Testis (tissue), 2 donors: Measurements from ENCODE around the gene TTC21B.

Experiments used
- POLR2A ChIP-seq: fragments of 450-650 bp; IDR thresholded peaks from one replicate; pipeline ENCODE4 v1.6.1; 2017; ENCODE audit warnings: antibody characterized with exemption, mild to moderate bottlenecking, moderate library complexity
- TF ChIP-seq, protein P1 (sequence below), 3 experiments: fragments of 450-650 bp in 2 of 3; fragments of 200-600 bp in 1 of 3; sonication (generic) in 1 of 3; IDR thresholded peaks; one replicate each; pipeline ENCODE4 v1.5.1; 2016 to 2019; ENCODE audit warnings: antibody characterized with exemption in 3 of 3, mild to moderate bottlenecking in 2 of 3, moderate library complexity in 1 of 3

DNA sequence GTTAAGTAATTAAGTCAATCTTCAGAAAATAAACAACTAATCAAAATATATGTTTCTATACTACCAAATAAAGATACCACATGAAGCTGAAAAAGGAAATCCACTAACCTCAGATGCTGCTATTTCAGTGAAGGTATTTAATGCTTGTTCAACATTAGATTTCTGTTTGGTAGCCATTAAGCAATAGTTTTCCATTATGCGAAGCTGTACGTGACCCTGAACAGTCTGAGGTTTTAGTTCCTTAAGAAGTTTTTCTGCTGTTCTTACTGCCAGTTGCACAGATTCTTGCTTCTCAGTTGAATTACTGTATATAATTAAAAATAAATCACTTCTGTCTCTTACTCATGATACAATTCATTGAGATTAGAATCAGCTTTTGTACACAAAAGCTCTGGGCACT lies 65.4 kb downstream of the TTC21B start:
- TF ChIP-seq, protein P1, sequence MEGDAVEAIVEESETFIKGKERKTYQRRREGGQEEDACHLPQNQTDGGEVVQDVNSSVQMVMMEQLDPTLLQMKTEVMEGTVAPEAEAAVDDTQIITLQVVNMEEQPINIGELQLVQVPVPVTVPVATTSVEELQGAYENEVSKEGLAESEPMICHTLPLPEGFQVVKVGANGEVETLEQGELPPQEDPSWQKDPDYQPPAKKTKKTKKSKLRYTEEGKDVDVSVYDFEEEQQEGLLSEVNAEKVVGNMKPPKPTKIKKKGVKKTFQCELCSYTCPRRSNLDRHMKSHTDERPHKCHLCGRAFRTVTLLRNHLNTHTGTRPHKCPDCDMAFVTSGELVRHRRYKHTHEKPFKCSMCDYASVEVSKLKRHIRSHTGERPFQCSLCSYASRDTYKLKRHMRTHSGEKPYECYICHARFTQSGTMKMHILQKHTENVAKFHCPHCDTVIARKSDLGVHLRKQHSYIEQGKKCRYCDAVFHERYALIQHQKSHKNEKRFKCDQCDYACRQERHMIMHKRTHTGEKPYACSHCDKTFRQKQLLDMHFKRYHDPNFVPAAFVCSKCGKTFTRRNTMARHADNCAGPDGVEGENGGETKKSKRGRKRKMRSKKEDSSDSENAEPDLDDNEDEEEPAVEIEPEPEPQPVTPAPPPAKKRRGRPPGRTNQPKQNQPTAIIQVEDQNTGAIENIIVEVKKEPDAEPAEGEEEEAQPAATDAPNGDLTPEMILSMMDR (IDR thresholded peaks at IDR 0.05): no peak
- no peak for TF ChIP-seq POLR2A
